Sigmoid colon (tissue), 7 donors: ENCODE results near the gene LCLAT1. TPM values are rescaled to one million over a fixed set of nuclear protein-coding genes. Genes with fewer than 3 reads are reported as not detected.

Source experiments
- DNase-seq: peaks from one replicate; pipeline ENCODE4 v3.0.0-alpha.2; 2019
- H3K27ac ChIP-seq, 4 donors: fragments of 200-600 bp; sonication (generic); one replicate each; pipeline ENCODE4 v1.5.1; 2016 to 2019; ENCODE audit warnings: mild to moderate bottlenecking in 1 of 4
- H3K27me3 ChIP-seq, 3 donors: fragments of 200-600 bp; sonication (generic); one replicate each; pipeline ENCODE4 v1.5.1; 2019; ENCODE audit warnings: mild to moderate bottlenecking in 1 of 3
- H3K36me3 ChIP-seq, 4 donors: fragments of 200-600 bp; sonication (generic); one replicate each; pipeline ENCODE4 v1.5.1; 2016 to 2019
- H3K4me1 ChIP-seq, 4 donors: fragments of 200-600 bp; sonication (generic); one replicate each; pipeline ENCODE4 v1.5.1; 2017 to 2019
- H3K4me3 ChIP-seq, 4 donors: fragments of 200-600 bp; sonication (generic); one replicate each; pipeline ENCODE4 v1.5.1; 2017 to 2019; ENCODE audit warnings: mild to moderate bottlenecking in 2 of 4, moderate library complexity in 1 of 4
- H3K9me3 ChIP-seq, 4 donors: fragments of 200-600 bp in 3 of 4; sonication (generic) in 3 of 4; one replicate each; pipeline versions ENCODE4 v1.5.1 to v1.6.1; 2013 to 2019
- EP300 ChIP-seq, 4 donors: sonication (generic); formaldehyde crosslinking; IDR thresholded peaks; one replicate each; pipeline ENCODE4 v1.6.1; 2017; ENCODE audit warnings: antibody characterized with exemption in 4 of 4
- POLR2A ChIP-seq, 2 donors: fragments of 450-650 bp; IDR thresholded peaks; one replicate each; pipeline ENCODE4 v1.6.1; 2016; ENCODE audit warnings: antibody characterized with exemption in 2 of 2, mild to moderate bottlenecking in 2 of 2, moderate library complexity in 2 of 2
- POLR2AphosphoS5 ChIP-seq, 4 donors: sonication (generic); formaldehyde crosslinking; IDR thresholded peaks; one replicate each; pipeline ENCODE4 v1.6.1; 2017; ENCODE audit warnings: antibody characterized with exemption in 4 of 4
- WGBS, 2 donors: extraction: QIAGEN DNeasy Blood & Tissue Kit; methylation state at CpG; one replicate each; pipeline ENCODE4 v1.1.7; 2013; 5-methylcytosine and 5-hydroxymethylcytosine counted together
- intact Hi-C: fragments of 100-400 bp; cut with DNase I; formaldehyde crosslinking; loops from one replicate; pipeline ENCODE4 v1.15.1; 2023
- polyA plus RNA-seq, 3 donors: library from polyadenylated mRNA; stranded (reverse); fragments of 200-250 nt; gene quantifications; one replicate each; pipeline ENCODE4 v1.2.3, GENCODE V29; 2013
- total RNA-seq, 4 donors: library from RNA; depleted of rRNA; stranded (reverse); fragments of >200 nt; gene quantifications; one replicate each; pipeline ENCODE4 v1.1.0, GENCODE V29; 2016
- TF ChIP-seq, protein P1 (sequence below), 4 experiments: fragments of 450-650 bp in 3 of 4; fragments of 200-600 bp in 1 of 4; IDR thresholded peaks; one replicate each; pipeline ENCODE4 v1.5.1; 2016 to 2019; ENCODE audit warnings: antibody characterized with exemption in 4 of 4, mild to moderate bottlenecking in 3 of 4, moderate library complexity in 2 of 4
- donor health status: healthy with polysubstance abuse.
- donor health status: Bipolar disorder and iron deficiency.
- donor health status: healthy.

LCLAT1 gene
- total and polyA plus RNA-seq, 7 donors, result 1.2 to 17.2 (median 10.0) TPM

DNA sequence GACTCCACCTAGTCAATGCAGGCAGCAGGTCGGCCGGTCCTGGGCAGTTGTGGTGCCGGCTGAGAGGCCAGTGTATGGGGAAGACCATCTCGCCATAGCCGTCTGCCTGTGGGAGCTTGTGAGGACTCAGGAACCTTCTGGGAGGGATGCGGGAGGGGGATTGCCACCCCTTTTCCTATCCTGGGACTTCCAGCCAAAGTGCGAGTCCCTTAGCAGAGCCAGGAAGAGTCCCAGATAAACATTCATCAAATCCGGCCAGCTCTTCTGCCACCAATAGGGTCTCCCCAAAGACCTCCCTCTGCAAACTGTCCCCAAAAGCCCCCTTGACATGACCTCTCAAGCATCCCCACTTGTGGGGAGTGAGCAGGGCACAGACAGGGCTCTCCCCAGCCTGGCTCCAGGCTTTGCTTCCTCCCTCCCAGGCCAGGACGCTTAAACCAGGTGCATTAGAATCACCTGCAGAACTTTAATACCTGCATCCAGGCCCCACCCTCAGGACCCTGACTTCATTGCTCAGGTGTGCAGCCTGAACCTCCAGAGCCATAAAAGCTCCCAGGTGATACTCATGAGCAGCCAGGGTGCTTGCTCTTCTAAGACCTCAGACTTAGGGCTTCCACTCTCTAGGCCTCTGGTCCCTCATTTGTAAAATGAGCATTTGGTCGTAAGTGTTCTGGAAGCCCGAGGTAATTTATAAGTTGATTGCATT is 200.9 kb downstream of the LCLAT1 start:
- H3K9me3 ChIP-seq, result no peaks in the 10 kb centered on the region
- H3K4me1 ChIP-seq, result peaks cover 0 to 6% (median 0%) of the 10 kb centered on the region in 4 donors
- DNase-seq, result no peak
- no peak for TF ChIP-seq EP300 (IDR thresholded peaks at IDR 0.05)
- no peak for TF ChIP-seq POLR2A (IDR thresholded peaks at IDR 0.05)
- TF ChIP-seq POLR2AphosphoS5 (IDR thresholded peaks at IDR 0.05), result no peak
- TF ChIP-seq, protein P1, sequence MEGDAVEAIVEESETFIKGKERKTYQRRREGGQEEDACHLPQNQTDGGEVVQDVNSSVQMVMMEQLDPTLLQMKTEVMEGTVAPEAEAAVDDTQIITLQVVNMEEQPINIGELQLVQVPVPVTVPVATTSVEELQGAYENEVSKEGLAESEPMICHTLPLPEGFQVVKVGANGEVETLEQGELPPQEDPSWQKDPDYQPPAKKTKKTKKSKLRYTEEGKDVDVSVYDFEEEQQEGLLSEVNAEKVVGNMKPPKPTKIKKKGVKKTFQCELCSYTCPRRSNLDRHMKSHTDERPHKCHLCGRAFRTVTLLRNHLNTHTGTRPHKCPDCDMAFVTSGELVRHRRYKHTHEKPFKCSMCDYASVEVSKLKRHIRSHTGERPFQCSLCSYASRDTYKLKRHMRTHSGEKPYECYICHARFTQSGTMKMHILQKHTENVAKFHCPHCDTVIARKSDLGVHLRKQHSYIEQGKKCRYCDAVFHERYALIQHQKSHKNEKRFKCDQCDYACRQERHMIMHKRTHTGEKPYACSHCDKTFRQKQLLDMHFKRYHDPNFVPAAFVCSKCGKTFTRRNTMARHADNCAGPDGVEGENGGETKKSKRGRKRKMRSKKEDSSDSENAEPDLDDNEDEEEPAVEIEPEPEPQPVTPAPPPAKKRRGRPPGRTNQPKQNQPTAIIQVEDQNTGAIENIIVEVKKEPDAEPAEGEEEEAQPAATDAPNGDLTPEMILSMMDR (IDR thresholded peaks at IDR 0.05), result no peak
- H3K27me3 ChIP-seq, result no peaks in the 10 kb centered on the region
- H3K27ac ChIP-seq, result no peak overlapping the region
- H3K4me3 ChIP-seq, result no peak overlapping the region
- no peaks in the 10 kb centered on the region for H3K36me3 ChIP-seq
- intact Hi-C loops, result no loop called here
- WGBS, 2 donors, result 72 to 87% methylated on average over 11 of the region's 11 CpGs

DNA sequence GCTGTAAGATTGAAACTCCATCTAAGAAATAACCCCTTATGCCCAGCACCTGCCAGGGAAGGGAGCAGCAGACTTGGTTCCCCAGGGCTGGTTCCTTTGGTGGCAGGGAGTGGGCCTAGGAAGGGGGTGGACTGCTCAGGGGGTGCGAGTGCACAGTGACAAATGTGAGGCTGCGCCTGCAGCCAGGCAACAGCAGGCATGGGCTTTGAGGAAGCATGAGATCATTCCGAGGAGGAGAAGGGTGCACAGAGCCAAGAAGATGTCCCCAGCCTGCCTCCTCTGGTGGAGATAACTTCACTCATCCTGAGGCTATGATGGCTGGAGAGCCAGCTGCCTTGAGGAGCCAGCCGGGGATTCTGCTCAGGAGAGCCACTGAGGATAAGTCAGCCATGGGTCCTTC is 202.2 kb downstream of the LCLAT1 start:
- Histone ChIP-seq H3K27ac (no peak overlapping the region), H3K36me3 (no peaks in the 10 kb centered on the region), H3K4me1 (peaks cover 0 to 6% (median 0%) of the 10 kb centered on the region in 4 donors), H3K27me3 (no peaks in the 10 kb centered on the region), H3K9me3 (no peaks in the 10 kb centered on the region), H3K4me3 (no peak overlapping the region)
- 41 to 78% methylated on average over 4 of the region's 4 CpGs for WGBS, 2 donors
- DNase-seq, result no peak
- intact Hi-C loops, result no loop called here
- TF ChIP-seq, protein P1 (IDR thresholded peaks at IDR 0.05), result no peak
- TF ChIP-seq POLR2A (IDR thresholded peaks at IDR 0.05), result no peak
- no peak for TF ChIP-seq EP300 (IDR thresholded peaks at IDR 0.05)
- TF ChIP-seq POLR2AphosphoS5 (IDR thresholded peaks at IDR 0.05), result no peak

DNA sequence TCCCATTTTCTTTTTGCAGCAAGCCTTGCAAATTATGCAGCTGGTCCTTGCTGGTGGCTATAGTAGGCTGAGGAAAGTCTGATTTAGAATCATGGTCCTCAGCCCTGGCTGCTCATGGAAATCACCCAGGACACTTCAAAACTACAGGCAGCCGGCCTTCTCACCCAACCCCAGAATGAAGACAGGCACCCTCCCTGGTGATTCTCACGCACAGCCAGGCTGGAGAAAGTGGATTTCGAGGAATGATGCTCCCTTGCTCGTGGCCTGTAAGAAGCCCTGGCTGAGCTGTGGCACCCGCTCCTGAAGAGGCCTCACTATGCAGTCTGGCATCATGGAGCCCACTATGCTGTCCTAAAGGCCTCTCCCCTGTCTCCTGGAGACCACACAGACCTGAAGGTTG is 202.8 kb downstream of the LCLAT1 start:
- WGBS, 2 donors, result 72 to 87% methylated on average over 5 of the region's 5 CpGs
- Histone ChIP-seq H3K27me3 (no peaks in the 10 kb centered on the region), H3K4me3 (no peak overlapping the region), H3K9me3 (no peaks in the 10 kb centered on the region), H3K27ac (no peak overlapping the region), H3K4me1 (peaks cover 0 to 6% (median 0%) of the 10 kb centered on the region in 4 donors), H3K36me3 (no peaks in the 10 kb centered on the region)
- no peak for TF ChIP-seq POLR2AphosphoS5 (IDR thresholded peaks at IDR 0.05)
- TF ChIP-seq POLR2A (IDR thresholded peaks at IDR 0.05), result no peak
- DNase-seq, result no peak
- intact Hi-C loops, result no loop called here

DNA sequence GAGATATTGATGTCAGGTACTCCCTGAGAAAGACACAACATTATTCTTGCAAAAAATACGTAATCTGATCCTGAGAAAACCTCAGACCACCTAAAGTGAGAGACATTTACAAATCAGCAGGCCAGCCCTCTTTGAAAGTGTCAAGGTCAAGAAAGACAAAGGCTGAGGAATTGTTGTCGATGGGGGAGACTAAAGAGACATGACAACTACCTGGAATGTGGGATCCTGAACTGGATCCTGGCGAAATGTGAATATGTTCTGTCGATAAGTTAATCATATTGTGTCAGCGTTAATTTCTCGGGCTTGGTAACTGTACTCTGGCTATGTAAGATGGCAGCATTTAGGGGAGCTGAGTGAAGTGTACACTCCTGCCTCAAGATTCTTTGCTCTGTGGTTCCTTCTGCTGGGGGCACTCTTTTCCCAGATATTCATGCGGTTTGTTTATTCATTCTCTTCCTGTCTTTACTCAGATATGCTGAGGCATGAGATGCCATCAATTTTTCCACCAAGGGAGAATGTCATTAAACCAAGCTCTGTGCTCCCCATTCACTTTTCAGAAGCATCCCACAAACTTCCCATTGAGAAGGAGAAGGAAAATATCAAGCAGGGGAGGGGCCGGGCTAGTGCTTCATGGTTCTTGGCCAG is 205.3 kb downstream of the LCLAT1 start:
- no peak for TF ChIP-seq POLR2AphosphoS5 (IDR thresholded peaks at IDR 0.05)
- TF ChIP-seq, protein P1 (IDR thresholded peaks at IDR 0.05), result no peak
- TF ChIP-seq EP300 (IDR thresholded peaks at IDR 0.05), result no peak
- DNase-seq, result no peak
- WGBS, 2 donors, result 91 to 95% methylated on average over 8 of the region's 8 CpGs
- no peaks in the 10 kb centered on the region for H3K36me3 ChIP-seq
- no peak overlapping the region for H3K27ac ChIP-seq
- no peak overlapping the region for H3K4me3 ChIP-seq
- no peaks in the 10 kb centered on the region for H3K9me3 ChIP-seq
- H3K4me1 ChIP-seq, result peaks cover 0 to 6% (median 0%) of the 10 kb centered on the region in 4 donors
- no peaks in the 10 kb centered on the region for H3K27me3 ChIP-seq
- intact Hi-C loops, result no loop called here

DNA sequence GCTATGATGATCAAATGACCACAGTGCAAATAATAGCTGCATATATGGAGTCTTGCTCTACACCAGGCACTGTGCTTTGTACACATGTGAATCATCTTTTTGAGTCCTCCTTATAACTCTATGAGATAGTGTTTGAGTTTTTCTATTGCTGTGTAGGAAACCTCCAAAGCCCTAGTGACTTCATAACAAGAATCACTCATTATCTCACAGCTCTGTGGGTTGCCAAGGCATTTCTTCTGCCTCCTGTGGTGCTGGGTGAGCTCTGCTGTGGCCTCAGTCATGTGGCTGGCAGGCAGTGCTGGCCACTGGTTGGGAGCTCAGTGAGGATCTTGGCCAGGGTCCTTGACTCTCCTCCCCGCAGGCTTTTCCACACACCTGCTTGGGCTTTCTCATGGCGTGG is 206.8 kb downstream of the LCLAT1 start:
- 88 to 94% methylated on average over 2 of the region's 2 CpGs for WGBS, 2 donors
- H3K36me3 ChIP-seq, result no peaks in the 10 kb centered on the region

More for the DNA sequence above, 206.8 kb downstream of the LCLAT1 start:
- Histone ChIP-seq H3K4me1 (peaks cover 0 to 4% (median 0%) of the 10 kb centered on the region in 4 donors), H3K4me3 (no peak overlapping the region), H3K9me3 (no peaks in the 10 kb centered on the region), H3K27me3 (no peaks in the 10 kb centered on the region), H3K27ac (no peak overlapping the region)
- no peak for DNase-seq
- TF ChIP-seq POLR2AphosphoS5 (IDR thresholded peaks at IDR 0.05), result no peak
- TF ChIP-seq, protein P1 (IDR thresholded peaks at IDR 0.05), result no peak
- TF ChIP-seq EP300 (IDR thresholded peaks at IDR 0.05), result no peak
- no peak for TF ChIP-seq POLR2A (IDR thresholded peaks at IDR 0.05)
- intact Hi-C loops, result no loop called here
